Measurements from ENCODE around the gene OTX2.

OTX2 gene

DNA sequence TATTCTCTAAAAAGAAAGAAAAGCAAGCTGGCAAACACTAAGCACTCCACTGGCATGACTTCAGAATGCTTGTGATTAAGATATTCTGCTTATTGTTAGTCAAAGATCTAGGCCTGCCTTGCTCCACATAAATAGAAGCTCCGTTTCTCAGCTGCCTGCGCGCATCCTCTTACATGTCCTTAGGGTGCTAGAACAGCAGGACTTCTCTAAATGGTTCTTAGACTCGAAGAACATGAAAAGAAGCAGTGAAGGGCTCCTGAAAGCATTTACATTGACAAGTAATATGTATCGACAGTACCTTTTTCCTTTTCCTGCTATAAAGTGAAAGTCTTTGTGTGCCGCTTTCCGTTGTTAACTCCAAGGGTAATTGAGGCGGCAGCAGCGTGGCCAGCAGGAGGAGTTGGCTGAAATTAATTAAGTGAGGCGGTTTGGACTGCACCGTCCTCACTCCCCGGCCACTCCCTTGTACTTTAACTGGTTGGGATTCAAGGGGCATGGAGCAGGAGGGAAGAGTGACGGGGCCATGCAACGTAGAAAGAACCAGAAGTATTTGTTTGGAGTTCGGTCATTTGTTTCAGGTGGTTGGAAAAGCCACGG, 34.2 kb upstream of the OTX2 start:
- TF ChIP-seq, protein P1, sequence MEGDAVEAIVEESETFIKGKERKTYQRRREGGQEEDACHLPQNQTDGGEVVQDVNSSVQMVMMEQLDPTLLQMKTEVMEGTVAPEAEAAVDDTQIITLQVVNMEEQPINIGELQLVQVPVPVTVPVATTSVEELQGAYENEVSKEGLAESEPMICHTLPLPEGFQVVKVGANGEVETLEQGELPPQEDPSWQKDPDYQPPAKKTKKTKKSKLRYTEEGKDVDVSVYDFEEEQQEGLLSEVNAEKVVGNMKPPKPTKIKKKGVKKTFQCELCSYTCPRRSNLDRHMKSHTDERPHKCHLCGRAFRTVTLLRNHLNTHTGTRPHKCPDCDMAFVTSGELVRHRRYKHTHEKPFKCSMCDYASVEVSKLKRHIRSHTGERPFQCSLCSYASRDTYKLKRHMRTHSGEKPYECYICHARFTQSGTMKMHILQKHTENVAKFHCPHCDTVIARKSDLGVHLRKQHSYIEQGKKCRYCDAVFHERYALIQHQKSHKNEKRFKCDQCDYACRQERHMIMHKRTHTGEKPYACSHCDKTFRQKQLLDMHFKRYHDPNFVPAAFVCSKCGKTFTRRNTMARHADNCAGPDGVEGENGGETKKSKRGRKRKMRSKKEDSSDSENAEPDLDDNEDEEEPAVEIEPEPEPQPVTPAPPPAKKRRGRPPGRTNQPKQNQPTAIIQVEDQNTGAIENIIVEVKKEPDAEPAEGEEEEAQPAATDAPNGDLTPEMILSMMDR (IDR thresholded peaks at IDR 0.05; ENCODE audit: low read depth, low read length): no peak
- no peak for DNase-seq (ENCODE audit: extremely low read depth, low read depth)

DNA sequence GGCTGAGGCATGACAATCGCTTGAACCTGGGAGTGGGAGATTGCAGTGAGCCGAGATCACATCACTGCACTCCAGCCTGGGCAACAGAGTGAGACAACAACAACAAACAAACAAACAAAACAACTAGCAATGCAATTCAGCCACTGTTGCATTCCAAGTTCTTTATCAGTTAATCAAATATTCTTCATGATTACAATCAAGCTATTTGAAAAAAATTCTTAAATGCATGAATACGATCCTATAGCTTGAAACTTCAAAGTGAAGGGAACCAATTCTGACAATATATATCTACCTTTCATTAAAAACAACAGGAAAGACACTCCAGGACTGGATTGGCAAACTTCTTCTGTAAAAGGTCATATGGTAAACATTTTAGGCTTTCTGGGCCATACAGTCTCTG, 31.3 kb upstream of the OTX2 start:
- DNase-seq (ENCODE audit: extremely low read depth, low read depth): no peak
- TF ChIP-seq, protein P1 (IDR thresholded peaks at IDR 0.05; ENCODE audit: low read depth, low read length): no peak

DNA sequence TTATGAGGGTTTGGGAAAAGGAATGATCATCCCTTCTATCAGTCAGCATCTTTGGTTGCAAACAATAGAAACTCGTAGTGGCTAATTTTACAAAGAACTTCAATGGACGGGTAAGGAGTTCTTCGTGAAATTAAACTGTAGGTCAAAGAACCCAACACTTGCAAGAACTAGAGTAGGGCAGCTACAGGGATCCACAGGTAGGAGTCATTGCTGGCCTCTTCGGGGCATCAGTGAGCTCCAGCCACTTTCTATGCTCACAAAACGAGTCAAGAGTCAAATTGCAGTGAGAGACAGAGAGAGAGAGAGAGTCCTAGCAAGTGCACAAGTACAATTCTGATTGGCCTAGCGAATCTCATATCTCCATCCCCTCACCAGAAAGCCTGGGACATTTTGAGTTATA, 29.9 kb upstream of the OTX2 start:
- TF ChIP-seq, protein P1 (IDR thresholded peaks at IDR 0.05; ENCODE audit: low read depth, low read length): no peak
- DNase-seq (ENCODE audit: extremely low read depth, low read depth): no peak

DNA sequence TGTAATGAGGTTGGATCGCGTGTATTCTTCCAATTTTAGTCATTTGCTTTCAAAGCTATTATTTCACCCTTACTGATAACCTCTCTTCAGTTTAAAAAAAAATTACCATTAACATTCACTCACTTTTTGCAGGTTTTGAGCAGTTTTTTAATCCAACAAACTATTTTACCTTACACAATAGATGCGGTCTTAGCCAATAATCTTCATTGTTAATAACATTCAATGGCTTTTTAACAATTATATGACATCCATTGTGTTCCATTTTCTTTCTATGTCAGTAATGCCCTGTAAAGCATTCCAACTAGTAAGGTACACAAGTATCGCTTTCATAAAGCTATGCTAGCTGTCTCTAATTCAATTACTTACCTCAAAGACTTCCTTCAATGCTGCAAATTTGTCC, 18.9 kb upstream of the OTX2 start:
- TF ChIP-seq, protein P1 (IDR thresholded peaks at IDR 0.05; ENCODE audit: low read depth, low read length): no peak
- no peak for DNase-seq (ENCODE audit: extremely low read depth, low read depth)

DNA sequence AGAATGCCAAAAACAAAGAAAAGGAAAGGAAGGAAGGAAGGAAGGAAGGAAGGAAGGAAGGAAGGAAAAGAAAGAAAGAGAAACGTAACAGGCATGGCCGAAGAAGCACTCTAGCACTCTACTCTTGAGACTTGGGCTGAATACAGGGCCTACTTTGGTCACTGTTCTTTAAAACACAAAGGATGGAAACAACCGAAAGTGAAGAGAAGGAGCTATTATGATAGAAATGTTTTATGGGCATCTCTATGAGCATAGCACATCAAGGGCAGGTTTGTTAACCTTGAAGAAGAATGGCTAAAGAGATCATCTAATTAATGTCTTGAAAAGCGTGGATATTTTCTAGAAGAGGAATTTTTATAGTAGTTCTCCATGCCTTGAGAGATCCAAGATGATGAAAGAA, 15.9 kb upstream of the OTX2 start:
- DNase-seq (ENCODE audit: extremely low read depth, low read depth): no peak
- TF ChIP-seq, protein P1 (IDR thresholded peaks at IDR 0.05; ENCODE audit: low read depth, low read length): no peak

DNA sequence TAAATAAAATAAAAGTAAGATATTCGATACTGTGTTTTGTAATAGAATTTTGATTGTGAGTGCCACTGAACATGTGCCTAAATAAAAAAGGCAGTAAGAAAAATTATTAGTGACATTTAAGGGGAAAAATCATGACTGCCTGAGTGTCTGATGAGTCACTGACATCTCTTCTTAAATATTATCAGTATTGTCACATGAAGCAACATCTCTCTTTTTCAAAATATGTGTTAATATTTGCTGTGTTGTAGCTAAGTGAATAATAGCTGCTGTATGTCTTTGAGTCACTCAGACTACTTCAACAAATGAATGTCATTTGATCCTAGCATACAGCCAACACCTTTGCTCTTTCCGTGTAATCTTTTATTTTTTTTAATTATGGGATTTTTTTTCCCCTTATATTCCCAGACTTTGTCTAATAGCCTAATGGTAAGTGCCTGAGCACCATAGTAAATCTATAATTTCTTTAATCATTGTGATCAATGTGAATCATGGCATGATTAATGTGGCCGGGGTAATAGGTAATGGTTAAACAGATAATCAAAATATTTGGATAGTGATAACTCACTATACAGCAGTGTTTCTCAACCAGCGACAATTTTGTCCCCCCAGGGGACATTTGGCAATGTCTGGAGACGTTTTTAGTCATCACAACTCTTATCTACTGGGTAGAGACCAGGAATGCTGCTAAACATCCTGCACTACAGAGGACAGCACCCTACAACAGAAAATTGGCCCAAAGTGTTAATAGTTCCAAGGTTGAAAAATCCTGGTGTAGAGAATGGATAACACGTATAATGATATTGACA, 11.7 kb upstream of the OTX2 start:
- DNase-seq (ENCODE audit: extremely low read depth, low read depth): no peak
- TF ChIP-seq, protein P1 (IDR thresholded peaks at IDR 0.05; ENCODE audit: low read depth, low read length): no peak

DNA sequence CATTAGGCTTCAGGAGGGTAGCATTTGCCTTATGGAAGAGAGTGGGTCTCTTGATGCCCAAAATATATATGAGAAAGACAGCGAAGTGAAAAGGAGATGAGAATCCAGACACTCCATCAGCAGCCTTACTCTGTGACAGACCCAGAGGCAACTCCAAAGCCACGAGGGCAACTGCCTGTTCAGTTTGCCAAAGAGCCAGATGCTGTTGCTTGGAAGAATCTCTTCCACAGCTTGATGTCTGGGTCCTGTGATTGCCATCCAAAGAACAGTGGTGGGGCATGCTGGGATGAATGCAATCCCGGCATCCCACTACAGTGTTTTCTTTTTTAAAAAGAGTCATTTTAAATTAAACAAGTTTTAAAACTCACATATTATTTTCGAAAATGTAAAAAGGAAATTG, 10.9 kb upstream of the OTX2 start:
- TF ChIP-seq, protein P1 (IDR thresholded peaks at IDR 0.05; ENCODE audit: low read depth, low read length): no peak
- DNase-seq (ENCODE audit: extremely low read depth, low read depth): no peak
